HCT116 (cell line): Measurements from ENCODE around the gene ZNRF4. TPM values are rescaled to one million over a fixed set of nuclear protein-coding genes. Genes with fewer than 3 reads are reported as not detected.

Experiments used
- ATAC-seq: fragments of 200-7000 bp; cut with Tn5 transposase; 2 replicates; pipeline ENCODE4 v1.9.1; 2020; ENCODE audit warnings: mild to moderate bottlenecking, moderate library complexity
- BruUV-seq: library from RNA; stranded (reverse); fragments of 400-500 nt; replicated peaks from 2 replicates; lab custom pipeline; 2021; lab: Mats Ljungman, UMichigan
- CTCF ChIA-PET: fragments of 300-600 bp; sonication (Branson Sonifier 250); formaldehyde crosslinking; loops from one replicate; lab custom pipeline; 2021; ENCODE audit warnings: antibody characterized with exemption; lab: Charles Lee
- POLR2A ChIA-PET: fragments of 300-600, 350-600 bp; sonication (Branson Sonifier 250); formaldehyde crosslinking; loops from one replicate; lab custom pipeline; 2021; ENCODE audit warnings: antibody characterized with exemption; lab: Charles Lee
- RAD21 ChIA-PET, 2 experiments: fragments of 300-600 bp; sonication (Branson Sonifier 250); formaldehyde crosslinking; loops; one replicate each; lab custom pipeline; 2023; ENCODE audit warnings: low total read pairs in 2 of 2; ENCODE audit not compliant: uncharacterized antibody in 2 of 2, unreplicated experiment in 2 of 2, low non-redundant PET in 1 of 2; lab: Charles Lee
- DNase-seq: peaks from one replicate; pipeline ENCODE4 v3.0.0-alpha.2; 2010; ENCODE audit warnings: low read depth, low spot score
- H2AFZ ChIP-seq: fragments of 200-600 bp; shearing (Covaris generic), sonication (generic); 2 replicates; pipeline ENCODE4 v1.6.1; 2017; ENCODE audit warnings: low read depth, mixed run types, mixed read lengths, antibody characterized with exemption, low read length; ENCODE audit not compliant: poor library complexity, severe bottlenecking
- H3K27ac ChIP-seq: 2 replicates; pipeline ENCODE4 v1.5.1; 2012; ENCODE audit warnings: low read depth, low read length
- H3K27me3 ChIP-seq: fragments of 200-600 bp; sonication (generic); 2 replicates; pipeline ENCODE4 v1.6.1; 2016; ENCODE audit warnings: mixed run types, low read length, mixed read lengths; ENCODE audit not compliant: insufficient read depth
- H3K36me3 ChIP-seq, 2 experiments: fragments of 200-500 bp in 1 of 2; fragments of 200-600 bp in 1 of 2; sonication (Bioruptor generic) in 1 of 2; sonication (generic) in 1 of 2; 2 replicates each; pipeline versions ENCODE4 v1.5.1 to v1.6.1; 2014 to 2016; ENCODE audit warnings: low read length in 2 of 2, inconsistent platforms in 1 of 2, mixed read lengths in 1 of 2, mixed run types in 1 of 2; ENCODE audit not compliant: insufficient read depth in 2 of 2, control insufficient read depth in 1 of 2
- H3K4me1 ChIP-seq, 2 experiments: fragments of 200-600 bp in 1 of 2; sonication (generic) in 1 of 2; 2 replicates each; pipeline versions ENCODE4 v1.5.1 to v1.6.1; 2012 to 2017; ENCODE audit warnings: low read length in 2 of 2, inconsistent platforms in 1 of 2, mild to moderate bottlenecking in 1 of 2, mixed read lengths in 1 of 2, mixed run types in 1 of 2, moderate library complexity in 1 of 2; ENCODE audit not compliant: insufficient read depth in 2 of 2, control insufficient read depth in 1 of 2
- H3K4me2 ChIP-seq: fragments of 200-600 bp; sonication (generic); 2 replicates; pipeline ENCODE4 v1.6.1; 2017; ENCODE audit warnings: mixed run types, low read length, mixed read lengths
- H3K4me3 ChIP-seq, 2 experiments: fragments of 200-600 bp in 1 of 2; sonication (generic) in 1 of 2; replicated peaks in 1 of 2; 2 replicates each; pipeline ENCODE4 v1.5.1; 2011 to 2016; ENCODE audit warnings: low read length in 2 of 2, control low read depth in 1 of 2, low read depth in 1 of 2, mild to moderate bottlenecking in 1 of 2, mixed read lengths in 1 of 2, mixed run types in 1 of 2
- H3K79me2 ChIP-seq: fragments of 200-600 bp; sonication (generic); 2 replicates; pipeline ENCODE4 v1.6.1; 2017; ENCODE audit warnings: mild to moderate bottlenecking, mixed run types, low read length, moderate library complexity, mixed read lengths; ENCODE audit not compliant: insufficient read depth
- H3K9ac ChIP-seq: fragments of 200-600 bp; sonication (generic); 2 replicates; pipeline ENCODE4 v1.6.1; 2016; ENCODE audit warnings: low read length, mixed read lengths
- H3K9me2 ChIP-seq: fragments of 200-600 bp; sonication (generic), shearing (Covaris generic); 2 replicates; pipeline ENCODE4 v1.6.1; 2017; ENCODE audit warnings: mixed run types, mild to moderate bottlenecking, moderate library complexity; ENCODE audit not compliant: insufficient read depth
- H3K9me3 ChIP-seq, 2 experiments: fragments of 200-500 bp in 1 of 2; fragments of 200-600 bp in 1 of 2; sonication (Bioruptor generic) in 1 of 2; sonication (generic) in 1 of 2; 2 replicates each; pipeline ENCODE4 v1.6.1; 2014 to 2017; ENCODE audit warnings: low read length in 2 of 2, mixed read lengths in 2 of 2, inconsistent platforms in 1 of 2, low read depth in 1 of 2, mild to moderate bottlenecking in 1 of 2, mixed run types in 1 of 2, moderate library complexity in 1 of 2; ENCODE audit not compliant: control insufficient read depth in 1 of 2, insufficient read depth in 1 of 2
- H4K20me1 ChIP-seq: fragments of 200-600 bp; sonication (generic), shearing (Covaris generic); 2 replicates; pipeline ENCODE4 v1.6.1; 2017; ENCODE audit warnings: mixed run types, mild to moderate bottlenecking, moderate library complexity; ENCODE audit not compliant: insufficient read depth
- CBX3 ChIP-seq: IDR thresholded peaks from 2 replicates; pipeline ENCODE4 v1.6.1; 2012; ENCODE audit warnings: low read depth
- EGR1 ChIP-seq: IDR thresholded peaks from 2 replicates; pipeline ENCODE4 v1.6.1; 2012; ENCODE audit warnings: low read depth
- SIN3A ChIP-seq: IDR thresholded peaks from 2 replicates; pipeline ENCODE4 v1.6.1; 2012; ENCODE audit warnings: low read depth
- SRF ChIP-seq: IDR thresholded peaks from 2 replicates; pipeline ENCODE4 v1.6.1; 2012; ENCODE audit warnings: low read depth
- TCF7L2 ChIP-seq: IDR thresholded peaks from 2 replicates; pipeline ENCODE4 v1.7.0; 2011; ENCODE audit warnings: borderline replicate concordance, inconsistent platforms; ENCODE audit not compliant: insufficient read depth, insufficient read length; ENCODE audit errors: extremely low read depth
- ZNF274 ChIP-seq: fragments of 200-500 bp; sonication (Bioruptor generic); IDR thresholded peaks from 2 replicates; pipeline ENCODE4 v1.6.1; 2014; ENCODE audit warnings: mild to moderate bottlenecking, low read depth, low read length, inconsistent platforms
- intact Hi-C: fragments of 100-400 bp; cut with micrococcal nuclease; formaldehyde crosslinking; loops from 2 replicates; pipeline ENCODE4 v1.10.0; 2022
- total RNA-seq: library from RNA; stranded (reverse); gene quantifications from one replicate; pipeline ENCODE4 v1.2.1, GENCODE V29; 2021; ENCODE audit not compliant: unreplicated experiment
- TF ChIP-seq, protein P1 (sequence below): IDR thresholded peaks from 2 replicates; pipeline ENCODE4 v1.6.1; 2011; ENCODE audit warnings: mild to moderate bottlenecking, low read length, moderate library complexity; ENCODE audit not compliant: insufficient replicate concordance; ENCODE audit errors: extremely low read depth
- TF ChIP-seq, protein P2 (sequence below): IDR thresholded peaks from 2 replicates; pipeline ENCODE4 v1.6.1; 2012; ENCODE audit warnings: low read depth

ZNRF4 gene
- total RNA-seq, 1 experiment from 2014 or later, result not detected

DNA sequence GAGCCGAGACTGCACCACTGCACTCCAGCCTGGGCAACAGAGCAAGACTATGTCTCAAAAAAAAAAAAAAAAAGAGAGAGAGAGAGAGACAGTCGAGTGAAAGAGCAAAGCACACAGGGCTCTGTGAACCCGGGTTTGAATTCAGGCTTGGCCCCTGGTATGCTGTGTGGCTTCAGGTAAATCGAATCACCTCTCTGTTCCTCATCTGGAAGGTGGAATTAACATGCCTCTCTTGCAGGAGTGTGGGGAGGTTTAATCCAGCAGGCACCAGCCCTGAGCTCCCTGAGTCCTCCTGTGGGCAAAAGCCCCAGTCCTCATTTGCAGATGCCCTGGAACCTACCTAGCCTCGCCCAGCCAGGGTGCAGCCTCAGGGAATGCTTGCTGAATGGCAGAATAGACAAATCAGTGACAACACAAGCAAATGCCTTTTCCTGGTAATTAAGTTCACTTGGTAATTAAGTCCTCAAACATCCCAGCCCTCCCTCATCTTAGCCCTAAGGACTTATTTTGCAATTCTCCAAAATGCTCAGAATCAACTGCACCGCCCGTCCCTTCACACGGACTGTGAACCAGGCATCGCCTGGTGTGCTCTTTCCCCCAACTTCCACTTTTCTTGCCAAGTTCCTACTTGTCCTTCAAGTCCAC is 4.6 kb upstream of the ZNRF4 start:
- Histone ChIP-seq H3K79me2 (no peaks in the 10 kb centered on the region), H3K9me3 (no peaks in the 10 kb centered on the region), H3K36me3 (no peaks in the 10 kb centered on the region), H3K4me3 (no peak overlapping the region), H3K9ac (no peak overlapping the region), H3K27me3 (0 out of 2 replicates have a peak, but pooled peaks cover 8% of the 10 kb centered on the region), H3K27ac (no peak overlapping the region), H3K4me1 (peaks cover 0 to 7% of the 10 kb centered on the region in 2 experiments; a peak in 1 of 4 replicates), H4K20me1 (no peaks in the 10 kb centered on the region), H3K4me2 (no peak overlapping the region), H2AFZ (no peak overlapping the region), H3K9me2 (no peaks in the 10 kb centered on the region)
- ATAC-seq (no peak), DNase-seq (no peak)
- TF ChIP-seq CBX3 (no peak), TCF7L2 (no peak), EGR1 (no peak), ZNF274 (no peak)
- POLR2A ChIA-PET, result no interaction called here
- RAD21 ChIA-PET, result no interaction called here
- intact Hi-C loops, result no loop called here
- CTCF ChIA-PET, result no interaction called here
- BruUV-seq, result no TSS peak

DNA sequence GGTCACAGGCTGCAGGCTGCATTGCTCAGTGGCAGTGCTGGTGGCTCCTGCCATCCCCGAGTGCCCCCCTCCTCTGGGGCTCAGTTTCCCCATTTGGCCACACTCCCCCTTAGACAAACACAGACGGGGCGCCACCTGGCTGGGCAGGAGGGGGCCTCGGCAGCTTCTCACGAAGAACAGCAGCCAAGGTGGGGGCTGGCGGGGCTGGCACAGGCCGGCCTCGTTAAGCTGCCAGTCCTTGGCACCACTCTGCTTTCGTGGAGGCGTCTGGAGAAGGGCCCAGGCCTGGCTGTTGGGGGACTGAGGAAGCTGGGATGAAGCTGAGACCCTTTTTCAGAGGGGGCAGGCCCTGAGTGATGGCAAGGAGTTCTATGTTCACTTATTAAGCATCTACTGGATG is 3.7 kb upstream of the ZNRF4 start:
- no peaks in the 10 kb centered on the region for H3K9me3 ChIP-seq
- H3K4me1 ChIP-seq, result peaks cover 0 to 4% of the 10 kb centered on the region in 2 experiments; a peak in 1 of 4 replicates
- no peak overlapping the region for H2AFZ ChIP-seq
- BruUV-seq, result no TSS peak
- H3K79me2 ChIP-seq, result no peaks in the 10 kb centered on the region
- ChIA-PET POLR2A (no interaction called here), RAD21 (no interaction called here), CTCF (no interaction called here)
- ATAC-seq, result no peak
- no peaks in the 10 kb centered on the region for H4K20me1 ChIP-seq
- 0 out of 2 replicates have a peak, but pooled peaks cover 8% of the 10 kb centered on the region for H3K27me3 ChIP-seq
- H3K9ac ChIP-seq, result no peak overlapping the region
- H3K36me3 ChIP-seq, result no peaks in the 10 kb centered on the region
- TF ChIP-seq, protein P1, sequence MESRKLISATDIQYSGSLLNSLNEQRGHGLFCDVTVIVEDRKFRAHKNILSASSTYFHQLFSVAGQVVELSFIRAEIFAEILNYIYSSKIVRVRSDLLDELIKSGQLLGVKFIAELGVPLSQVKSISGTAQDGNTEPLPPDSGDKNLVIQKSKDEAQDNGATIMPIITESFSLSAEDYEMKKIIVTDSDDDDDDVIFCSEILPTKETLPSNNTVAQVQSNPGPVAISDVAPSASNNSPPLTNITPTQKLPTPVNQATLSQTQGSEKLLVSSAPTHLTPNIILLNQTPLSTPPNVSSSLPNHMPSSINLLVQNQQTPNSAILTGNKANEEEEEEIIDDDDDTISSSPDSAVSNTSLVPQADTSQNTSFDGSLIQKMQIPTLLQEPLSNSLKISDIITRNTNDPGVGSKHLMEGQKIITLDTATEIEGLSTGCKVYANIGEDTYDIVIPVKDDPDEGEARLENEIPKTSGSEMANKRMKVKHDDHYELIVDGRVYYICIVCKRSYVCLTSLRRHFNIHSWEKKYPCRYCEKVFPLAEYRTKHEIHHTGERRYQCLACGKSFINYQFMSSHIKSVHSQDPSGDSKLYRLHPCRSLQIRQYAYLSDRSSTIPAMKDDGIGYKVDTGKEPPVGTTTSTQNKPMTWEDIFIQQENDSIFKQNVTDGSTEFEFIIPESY, result no peak
- no peak for TF ChIP-seq SIN3A
- no peak for TF ChIP-seq SRF
- TF ChIP-seq, protein P2, sequence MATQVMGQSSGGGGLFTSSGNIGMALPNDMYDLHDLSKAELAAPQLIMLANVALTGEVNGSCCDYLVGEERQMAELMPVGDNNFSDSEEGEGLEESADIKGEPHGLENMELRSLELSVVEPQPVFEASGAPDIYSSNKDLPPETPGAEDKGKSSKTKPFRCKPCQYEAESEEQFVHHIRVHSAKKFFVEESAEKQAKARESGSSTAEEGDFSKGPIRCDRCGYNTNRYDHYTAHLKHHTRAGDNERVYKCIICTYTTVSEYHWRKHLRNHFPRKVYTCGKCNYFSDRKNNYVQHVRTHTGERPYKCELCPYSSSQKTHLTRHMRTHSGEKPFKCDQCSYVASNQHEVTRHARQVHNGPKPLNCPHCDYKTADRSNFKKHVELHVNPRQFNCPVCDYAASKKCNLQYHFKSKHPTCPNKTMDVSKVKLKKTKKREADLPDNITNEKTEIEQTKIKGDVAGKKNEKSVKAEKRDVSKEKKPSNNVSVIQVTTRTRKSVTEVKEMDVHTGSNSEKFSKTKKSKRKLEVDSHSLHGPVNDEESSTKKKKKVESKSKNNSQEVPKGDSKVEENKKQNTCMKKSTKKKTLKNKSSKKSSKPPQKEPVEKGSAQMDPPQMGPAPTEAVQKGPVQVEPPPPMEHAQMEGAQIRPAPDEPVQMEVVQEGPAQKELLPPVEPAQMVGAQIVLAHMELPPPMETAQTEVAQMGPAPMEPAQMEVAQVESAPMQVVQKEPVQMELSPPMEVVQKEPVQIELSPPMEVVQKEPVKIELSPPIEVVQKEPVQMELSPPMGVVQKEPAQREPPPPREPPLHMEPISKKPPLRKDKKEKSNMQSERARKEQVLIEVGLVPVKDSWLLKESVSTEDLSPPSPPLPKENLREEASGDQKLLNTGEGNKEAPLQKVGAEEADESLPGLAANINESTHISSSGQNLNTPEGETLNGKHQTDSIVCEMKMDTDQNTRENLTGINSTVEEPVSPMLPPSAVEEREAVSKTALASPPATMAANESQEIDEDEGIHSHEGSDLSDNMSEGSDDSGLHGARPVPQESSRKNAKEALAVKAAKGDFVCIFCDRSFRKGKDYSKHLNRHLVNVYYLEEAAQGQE, result no peak
- no peaks in the 10 kb centered on the region for H3K9me2 ChIP-seq
- H3K27ac ChIP-seq, result no peak overlapping the region
- no peak overlapping the region for H3K4me2 ChIP-seq
- intact Hi-C loops, result no loop called here
- no peak overlapping the region for H3K4me3 ChIP-seq
- no peak for DNase-seq
